Osteocyte (in vitro differentiated cells): ENCODE measurements around the gene STMP1. TPM values are rescaled to one million over a fixed set of nuclear protein-coding genes. Genes with fewer than 3 reads are reported as not detected.

Source experiments
- DNase-seq: peaks from one replicate; pipeline ENCODE4 v3.0.0; 2021; ENCODE audit warnings: mixed read lengths; ENCODE audit not compliant: unreplicated experiment; ENCODE audit errors: extremely low spot score
- H3K27ac Mint-ChIP-seq: one replicate; pipeline ENCODE4 v1.8.0; 2021; ENCODE audit warnings: mild to moderate bottlenecking, mixed read lengths; ENCODE audit not compliant: unreplicated experiment
- H3K27me3 Mint-ChIP-seq: one replicate; pipeline ENCODE4 v1.8.0; 2021; ENCODE audit warnings: mixed read lengths; ENCODE audit not compliant: unreplicated experiment
- H3K36me3 Mint-ChIP-seq: one replicate; pipeline ENCODE4 v1.8.0; 2021; ENCODE audit warnings: mixed read lengths; ENCODE audit not compliant: unreplicated experiment
- H3K4me1 Mint-ChIP-seq: one replicate; pipeline ENCODE4 v1.8.0; 2021; ENCODE audit warnings: mixed read lengths; ENCODE audit not compliant: unreplicated experiment
- H3K4me3 Mint-ChIP-seq: one replicate; pipeline ENCODE4 v1.8.0; 2021; ENCODE audit warnings: mild to moderate bottlenecking, moderate library complexity, mixed read lengths; ENCODE audit not compliant: unreplicated experiment
- H3K9me3 Mint-ChIP-seq: one replicate; pipeline ENCODE4 v1.8.0; 2021; ENCODE audit warnings: mixed read lengths; ENCODE audit not compliant: unreplicated experiment
- CTCF ChIP-seq: fragments of 200-600 bp; sonication (generic); IDR thresholded peaks from 2 replicates; pipeline ENCODE4 v1.5.0; 2021; ENCODE audit warnings: antibody characterized with exemption, mild to moderate bottlenecking, moderate library complexity
- total RNA-seq: library from RNA; stranded (reverse); gene quantifications from 2 replicates; pipeline ENCODE4 v1.2.1, GENCODE V29; 2021

STMP1 gene
- total RNA-seq, 1 donor from 2014 or later = 45.4 TPM

DNA sequence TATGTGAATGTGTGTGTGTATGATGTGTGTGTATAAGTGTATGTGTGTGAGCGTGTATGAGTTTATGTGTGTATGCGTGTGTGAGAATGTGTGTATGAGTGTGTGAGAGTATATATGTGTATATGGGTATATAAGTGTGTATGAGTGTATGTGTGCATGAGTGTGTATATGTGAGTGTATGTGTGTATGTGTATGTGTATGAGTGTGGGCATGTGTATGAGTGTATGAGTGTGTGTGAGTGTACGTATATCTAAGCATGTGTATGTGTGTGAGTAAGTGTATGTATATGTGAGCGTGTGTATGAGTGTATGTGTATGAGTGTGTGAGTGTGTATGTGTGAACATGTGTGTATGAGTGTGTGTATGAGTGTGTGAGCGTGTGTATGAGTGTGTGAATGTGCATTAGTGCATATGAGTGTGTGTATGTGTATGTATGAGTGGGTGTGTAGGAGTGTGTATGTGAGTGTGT is 52.8 kb downstream of the STMP1 start:
- Mint-ChIP-seq H3K9me3 (no peaks in the 10 kb centered on the region), H3K27me3 (no peaks in the 10 kb centered on the region), H3K4me3 (no peak overlapping the region), H3K27ac (no peak overlapping the region), H3K36me3 (no peaks in the 10 kb centered on the region), H3K4me1 (peaks cover 39% of the 10 kb centered on the region)
- TF ChIP-seq CTCF = no peak
- DNase-seq = no peak

DNA sequence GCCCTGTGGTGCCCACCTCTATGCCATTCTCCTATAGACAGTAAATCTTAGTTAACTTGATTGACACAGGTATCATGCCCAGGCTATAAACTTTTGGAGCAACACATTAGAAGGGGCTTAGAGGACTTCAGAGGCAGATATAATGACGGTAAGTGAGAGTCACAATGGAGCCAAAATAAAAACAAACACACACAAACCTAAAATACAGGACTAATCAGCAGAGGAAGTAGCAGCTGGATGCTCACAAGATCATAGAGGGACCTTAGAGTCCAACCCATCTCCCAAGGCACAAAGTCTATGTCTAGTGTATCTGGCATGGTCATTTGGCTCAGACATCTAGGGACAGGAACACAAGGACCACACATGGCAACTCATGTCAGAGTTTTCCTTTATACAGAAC is 53.4 kb downstream of the STMP1 start:
- DNase-seq = no peak
- Mint-ChIP-seq H3K36me3 (no peaks in the 10 kb centered on the region), H3K27ac (no peak overlapping the region), H3K27me3 (no peaks in the 10 kb centered on the region), H3K4me3 (no peak overlapping the region), H3K9me3 (no peaks in the 10 kb centered on the region), H3K4me1 (peaks cover 39% of the 10 kb centered on the region)
- TF ChIP-seq CTCF = no peak

DNA sequence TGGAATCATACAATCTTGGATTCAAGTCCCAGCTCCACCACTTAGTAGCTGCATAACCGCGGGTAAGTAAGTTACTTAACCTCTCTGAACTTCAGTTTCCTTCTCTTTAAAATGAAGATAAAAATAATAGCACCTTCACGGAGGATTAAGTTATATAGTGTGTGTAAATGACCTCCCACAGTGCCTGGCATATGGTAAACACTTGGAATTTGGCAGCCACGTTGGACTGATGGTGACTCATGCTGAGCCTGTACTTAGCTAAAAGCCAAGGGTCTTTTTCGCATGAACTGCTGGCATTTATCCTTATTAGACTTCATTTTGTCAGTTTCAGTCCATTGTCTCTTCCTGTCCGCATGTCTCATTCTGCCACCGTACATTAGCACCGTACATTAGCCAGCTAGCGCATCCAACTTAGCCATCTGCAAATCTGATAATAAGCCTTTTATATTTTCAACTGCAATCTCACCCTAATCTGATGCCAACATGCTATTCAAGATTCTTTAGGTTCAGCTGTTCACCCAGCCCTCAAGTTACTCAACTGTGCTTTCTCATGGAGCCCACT is 54.4 kb downstream of the STMP1 start:
- peak overlapping the region; percentile 66 for H3K27ac Mint-ChIP-seq
- no peaks in the 10 kb centered on the region for H3K9me3 Mint-ChIP-seq
- H3K4me3 Mint-ChIP-seq = no peak overlapping the region
- peaks cover 39% of the 10 kb centered on the region for H3K4me1 Mint-ChIP-seq
- TF ChIP-seq CTCF = no peak
- no peak for DNase-seq
- no peaks in the 10 kb centered on the region for H3K36me3 Mint-ChIP-seq
- H3K27me3 Mint-ChIP-seq = no peaks in the 10 kb centered on the region

DNA sequence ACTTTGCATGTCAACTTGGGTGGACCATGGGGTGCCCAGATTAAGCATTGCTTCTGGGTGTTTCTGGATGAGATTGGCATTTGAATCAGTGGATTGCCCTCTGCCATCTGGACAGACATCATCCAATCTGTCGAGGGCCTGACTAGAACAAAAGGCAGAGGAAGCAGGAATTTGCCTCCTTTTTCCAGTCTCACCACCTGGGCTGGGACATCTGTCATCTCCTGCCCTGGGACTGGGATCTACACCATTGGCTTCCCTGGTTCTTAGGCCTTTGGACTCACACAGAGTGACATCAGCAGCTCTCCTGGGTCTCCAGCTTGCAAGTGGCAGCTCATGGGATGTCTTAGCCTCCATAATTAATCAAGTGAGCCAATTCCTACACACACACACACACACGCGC is 55.4 kb downstream of the STMP1 start:
- H3K4me3 Mint-ChIP-seq = no peak overlapping the region
- no peaks in the 10 kb centered on the region for H3K9me3 Mint-ChIP-seq
- TF ChIP-seq CTCF = no peak
- DNase-seq = no peak
- no peaks in the 10 kb centered on the region for H3K36me3 Mint-ChIP-seq
- no peak overlapping the region for H3K27ac Mint-ChIP-seq
- H3K4me1 Mint-ChIP-seq = peaks cover 31% of the 10 kb centered on the region
- H3K27me3 Mint-ChIP-seq = no peaks in the 10 kb centered on the region

GRCh38 chr7:135718219-135718618 is 55.9 kb downstream of the STMP1 start:
- no peak overlapping the region for H3K27ac Mint-ChIP-seq
- no peak for TF ChIP-seq CTCF
- H3K36me3 Mint-ChIP-seq = no peaks in the 10 kb centered on the region
- no peak for DNase-seq
- H3K4me1 Mint-ChIP-seq = peaks cover 26% of the 10 kb centered on the region
- H3K27me3 Mint-ChIP-seq = no peaks in the 10 kb centered on the region
- no peak overlapping the region for H3K4me3 Mint-ChIP-seq
- H3K9me3 Mint-ChIP-seq = no peaks in the 10 kb centered on the region
